Stimulated activated CD4-positive, alpha-beta T cell treated with anti-CD3 and anti-CD28 coated beads, Interleukin-12 subunit alpha, Interleukin-12 subunit beta, amount 100 ng/mL, for 4 hours (primary cell): ENCODE results near the gene CTNNA1.
A peak's percentile ranks its signal among the peaks of the same experiment; 100 is the strongest.
"Not testable (repeated sequence)": the region's sequence is repeated elsewhere in the genome, so short reads cannot be mapped to it uniquely, and the experiment has no call there.

Source experiments
- DNase-seq: peaks from one replicate; pipeline ENCODE4 v3.0.0-alpha.2; 2020

The CTNNA1 gene, protein sequence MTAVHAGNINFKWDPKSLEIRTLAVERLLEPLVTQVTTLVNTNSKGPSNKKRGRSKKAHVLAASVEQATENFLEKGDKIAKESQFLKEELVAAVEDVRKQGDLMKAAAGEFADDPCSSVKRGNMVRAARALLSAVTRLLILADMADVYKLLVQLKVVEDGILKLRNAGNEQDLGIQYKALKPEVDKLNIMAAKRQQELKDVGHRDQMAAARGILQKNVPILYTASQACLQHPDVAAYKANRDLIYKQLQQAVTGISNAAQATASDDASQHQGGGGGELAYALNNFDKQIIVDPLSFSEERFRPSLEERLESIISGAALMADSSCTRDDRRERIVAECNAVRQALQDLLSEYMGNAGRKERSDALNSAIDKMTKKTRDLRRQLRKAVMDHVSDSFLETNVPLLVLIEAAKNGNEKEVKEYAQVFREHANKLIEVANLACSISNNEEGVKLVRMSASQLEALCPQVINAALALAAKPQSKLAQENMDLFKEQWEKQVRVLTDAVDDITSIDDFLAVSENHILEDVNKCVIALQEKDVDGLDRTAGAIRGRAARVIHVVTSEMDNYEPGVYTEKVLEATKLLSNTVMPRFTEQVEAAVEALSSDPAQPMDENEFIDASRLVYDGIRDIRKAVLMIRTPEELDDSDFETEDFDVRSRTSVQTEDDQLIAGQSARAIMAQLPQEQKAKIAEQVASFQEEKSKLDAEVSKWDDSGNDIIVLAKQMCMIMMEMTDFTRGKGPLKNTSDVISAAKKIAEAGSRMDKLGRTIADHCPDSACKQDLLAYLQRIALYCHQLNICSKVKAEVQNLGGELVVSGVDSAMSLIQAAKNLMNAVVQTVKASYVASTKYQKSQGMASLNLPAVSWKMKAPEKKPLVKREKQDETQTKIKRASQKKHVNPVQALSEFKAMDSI

GRCh38 chr5:138752951-138753793, at the start of gene CTNNA1:
TSS of gene CTNNA1 (plus strand) at chr5:138753425. CDS start at chr5:138781925, 28,500 bp downstream.
- DNase-seq: peak; percentile 57

GRCh38 chr5:138703777-138704176, 49.4 kb upstream of the CTNNA1 start:
- not testable (repeated sequence) for DNase-seq

GRCh38 chr5:138705007-138705406, 48.2 kb upstream of the CTNNA1 start:
- DNase-seq: no peak

GRCh38 chr5:138705567-138705966, 47.7 kb upstream of the CTNNA1 start:
- no peak for DNase-seq

DNA sequence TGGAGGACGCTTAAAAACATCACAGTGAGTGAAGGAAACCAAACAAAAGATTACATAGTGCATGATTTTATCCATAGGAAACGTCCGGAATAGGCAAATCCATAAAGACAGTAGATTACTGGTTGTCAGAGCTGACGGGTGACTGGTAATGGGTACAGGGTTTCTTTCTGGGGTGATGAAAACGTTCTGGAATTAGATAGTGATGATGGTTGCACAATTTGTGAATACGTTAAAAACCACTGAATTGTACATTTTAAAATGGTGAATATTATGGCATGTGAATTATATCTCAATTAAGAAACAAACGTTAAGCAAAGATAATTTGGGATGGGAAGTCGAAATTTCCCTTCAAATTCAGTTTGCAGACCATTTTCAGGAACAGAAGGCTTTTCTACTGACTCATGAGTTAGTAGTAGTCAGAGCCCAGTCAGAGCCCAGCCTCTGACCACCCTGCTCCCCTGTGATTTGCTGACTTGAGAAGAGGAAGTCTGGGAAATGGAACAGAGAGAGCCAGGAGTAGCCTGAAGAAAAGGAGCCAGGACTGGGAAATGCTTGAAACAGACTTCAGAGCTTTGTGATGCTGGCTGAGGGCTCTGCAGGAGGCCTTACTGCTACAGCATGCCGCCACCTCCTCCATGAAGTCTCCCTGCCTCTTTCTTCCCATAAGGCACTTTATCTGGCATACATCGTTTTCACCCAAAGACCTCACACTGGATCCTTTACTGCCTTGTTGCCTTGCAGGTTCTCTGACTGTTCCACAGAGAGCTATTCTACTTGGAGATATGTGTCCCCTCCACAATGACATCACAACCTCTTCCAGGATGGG, 46.4 kb upstream of the CTNNA1 start:
- DNase-seq: no peak

DNA sequence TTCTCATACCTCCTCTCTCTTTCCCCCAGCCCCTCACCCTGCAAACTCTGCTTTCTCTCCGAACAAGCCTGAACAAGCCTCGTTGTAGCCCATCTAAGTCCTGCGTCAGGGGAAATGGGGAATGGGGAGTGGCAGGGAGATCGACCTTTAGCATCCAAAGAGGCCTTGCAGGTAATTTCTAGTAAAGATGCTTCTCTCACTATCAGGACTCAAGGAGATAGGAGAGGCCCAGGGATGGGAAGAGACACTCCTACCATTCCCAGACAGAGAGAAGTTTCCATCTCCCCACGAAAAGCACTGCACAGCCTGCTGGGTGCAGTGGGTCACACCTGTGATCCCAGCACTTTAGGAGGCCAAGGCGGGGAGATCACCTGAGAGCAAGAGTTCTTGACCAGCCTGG, 44.4 kb upstream of the CTNNA1 start:
- no peak for DNase-seq

GRCh38 chr5:138709202-138709601, 44.0 kb upstream of the CTNNA1 start:
- no peak for DNase-seq

- DNase-seq: no peak
These were observed 42.1 kb upstream of the CTNNA1 start for GRCh38 chr5:138711087-138711486.

GRCh38 chr5:138711811-138712210, 41.4 kb upstream of the CTNNA1 start:
- no peak for DNase-seq

GRCh38 chr5:138712324-138712723, 40.9 kb upstream of the CTNNA1 start:
- DNase-seq: no peak

DNA sequence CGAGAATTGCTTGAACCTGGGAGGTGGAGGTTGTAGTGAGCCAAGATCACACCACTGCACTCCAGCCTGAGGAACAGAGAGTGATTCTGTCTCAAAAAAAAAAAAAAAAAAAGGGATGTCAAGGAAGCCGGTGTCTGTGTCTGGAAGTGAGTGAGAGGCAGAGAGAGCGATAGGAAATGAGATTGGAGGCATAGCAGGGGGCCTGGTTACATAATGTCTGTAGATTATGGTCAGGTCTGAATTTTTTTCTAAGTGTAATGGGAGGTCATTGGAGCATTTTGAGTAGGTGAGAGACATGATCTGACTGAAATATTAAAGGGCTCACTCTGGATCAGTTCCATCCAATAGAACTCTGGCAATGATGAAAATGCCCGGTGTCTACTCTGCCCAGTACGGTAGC, 40.4 kb upstream of the CTNNA1 start:
- DNase-seq: no peak

DNA sequence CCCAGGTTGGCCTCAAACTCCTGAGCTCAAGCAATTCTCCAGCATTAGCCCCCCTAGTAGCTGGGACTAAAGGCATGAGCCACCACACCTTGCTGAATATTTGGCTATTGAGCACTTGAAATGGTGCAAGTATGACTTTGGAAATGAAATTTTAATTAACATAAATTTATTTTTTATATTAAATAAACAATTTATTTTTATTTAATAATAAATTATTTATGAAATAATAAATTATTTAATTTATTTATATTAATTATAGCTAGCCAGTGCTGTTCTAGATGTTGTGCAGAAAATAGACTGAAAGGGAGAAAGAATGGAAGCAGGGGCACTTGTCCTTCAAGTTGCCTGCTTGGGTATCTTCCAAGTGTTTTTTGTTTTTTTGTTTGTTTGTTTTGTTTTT, 40.0 kb upstream of the CTNNA1 start:
- no peak for DNase-seq

GRCh38 chr5:138714694-138715093, 38.5 kb upstream of the CTNNA1 start:
- no peak for DNase-seq

DNA sequence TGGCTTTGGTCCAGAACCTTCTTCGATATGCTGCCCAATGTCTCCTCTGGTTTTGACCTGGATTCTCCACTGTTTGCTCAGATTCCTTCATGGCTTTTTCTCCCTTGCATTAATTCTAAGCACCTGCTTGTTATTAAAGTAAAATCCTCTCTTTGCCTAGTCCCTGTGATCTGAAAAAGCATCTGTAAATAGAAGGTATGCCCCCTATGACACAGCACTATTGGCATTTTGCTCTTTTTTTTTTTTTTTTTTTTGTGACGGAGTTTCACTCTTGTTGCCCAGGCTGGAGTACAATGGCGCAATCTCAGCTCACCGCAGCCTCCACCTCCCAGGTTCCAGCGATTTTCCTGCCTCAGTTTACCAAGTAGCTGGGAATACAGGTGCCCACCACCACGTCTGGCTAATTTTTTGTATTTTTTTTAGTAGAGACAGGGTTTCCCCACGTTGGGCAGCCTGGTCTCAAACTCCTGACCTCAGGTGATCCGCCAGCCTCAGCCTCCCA, 37.2 kb upstream of the CTNNA1 start:
- DNase-seq: not testable (repeated sequence)

DNA sequence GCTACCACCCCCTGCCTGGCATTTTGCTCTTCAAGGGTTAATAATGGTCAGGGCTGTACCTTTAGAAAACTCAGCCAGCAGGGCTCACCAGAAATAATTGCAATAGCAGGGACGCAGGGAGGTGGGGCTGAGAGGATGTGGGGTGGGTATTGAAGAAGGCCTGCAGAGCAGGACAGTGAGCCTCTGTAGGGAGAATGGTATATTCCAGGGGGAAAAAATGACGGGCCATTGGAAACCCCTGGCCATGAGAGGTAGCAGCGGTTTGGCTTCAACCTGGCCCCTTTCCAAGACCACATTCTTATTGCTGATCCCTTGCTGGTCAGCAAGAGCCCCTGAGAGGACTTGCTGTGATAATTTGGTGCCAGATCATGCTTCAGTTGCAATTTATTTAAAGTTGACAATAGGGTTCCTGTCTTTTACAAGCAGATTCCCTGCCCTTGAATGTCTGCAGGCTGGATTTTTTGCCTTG, 36.7 kb upstream of the CTNNA1 start:
- DNase-seq: no peak

DNA sequence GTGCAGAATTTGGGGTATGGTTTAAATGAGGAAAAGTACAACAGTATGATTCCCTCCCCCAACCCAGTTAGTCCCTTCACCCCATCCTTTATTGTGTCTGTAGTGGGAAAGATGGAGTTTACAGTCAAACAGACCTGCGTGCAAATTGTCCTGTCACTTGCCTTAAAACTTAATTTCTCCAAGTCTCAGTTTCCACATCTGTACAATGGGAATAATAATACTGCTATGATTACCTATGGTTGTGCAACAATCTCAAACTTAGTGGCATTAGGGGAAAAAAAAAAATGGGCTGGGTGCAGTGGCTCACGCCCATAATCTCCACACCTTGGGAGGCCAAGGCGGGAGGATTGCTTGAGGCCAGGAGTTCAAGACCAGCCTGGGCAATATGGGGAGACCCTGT, 35.8 kb upstream of the CTNNA1 start:
- no peak for DNase-seq

GRCh38 chr5:138719811-138720210, 33.4 kb upstream of the CTNNA1 start:
- DNase-seq: no peak

- DNase-seq: no peak
These were observed 32.4 kb upstream of the CTNNA1 start for GRCh38 chr5:138720840-138721239.

GRCh38 chr5:138721979-138722378, 31.2 kb upstream of the CTNNA1 start:
- no peak for DNase-seq

DNA sequence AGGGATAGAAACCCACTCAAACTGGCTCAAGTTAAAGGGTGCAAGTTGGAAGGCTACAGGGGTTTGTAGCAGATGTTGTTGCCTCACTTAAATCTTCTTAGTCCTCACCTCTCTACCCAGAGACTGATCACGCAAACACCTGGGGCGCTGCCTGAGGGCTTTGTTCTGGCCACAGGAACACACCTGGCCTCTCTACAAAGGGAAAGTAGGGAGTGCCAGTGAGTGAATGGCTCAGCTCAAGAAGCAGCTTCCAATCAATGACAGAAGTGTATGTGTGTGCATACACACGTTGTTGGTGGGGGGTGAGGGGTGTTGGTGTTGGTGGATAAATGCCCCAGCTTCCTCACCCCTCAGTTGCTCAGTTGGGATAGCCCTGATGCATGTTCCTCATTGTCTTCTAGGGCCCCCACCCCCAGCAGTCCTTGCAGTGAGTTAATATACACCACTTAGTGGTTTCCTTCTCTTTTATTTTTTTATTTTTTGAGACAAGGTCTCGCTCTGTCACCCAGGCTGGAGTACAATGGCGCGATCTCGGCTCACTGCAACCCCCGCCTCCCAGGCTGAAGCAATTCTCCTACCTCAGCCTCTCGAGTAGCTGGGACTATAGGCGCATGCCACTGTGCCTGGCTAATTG, 30.6 kb upstream of the CTNNA1 start:
- no peak for DNase-seq

DNA sequence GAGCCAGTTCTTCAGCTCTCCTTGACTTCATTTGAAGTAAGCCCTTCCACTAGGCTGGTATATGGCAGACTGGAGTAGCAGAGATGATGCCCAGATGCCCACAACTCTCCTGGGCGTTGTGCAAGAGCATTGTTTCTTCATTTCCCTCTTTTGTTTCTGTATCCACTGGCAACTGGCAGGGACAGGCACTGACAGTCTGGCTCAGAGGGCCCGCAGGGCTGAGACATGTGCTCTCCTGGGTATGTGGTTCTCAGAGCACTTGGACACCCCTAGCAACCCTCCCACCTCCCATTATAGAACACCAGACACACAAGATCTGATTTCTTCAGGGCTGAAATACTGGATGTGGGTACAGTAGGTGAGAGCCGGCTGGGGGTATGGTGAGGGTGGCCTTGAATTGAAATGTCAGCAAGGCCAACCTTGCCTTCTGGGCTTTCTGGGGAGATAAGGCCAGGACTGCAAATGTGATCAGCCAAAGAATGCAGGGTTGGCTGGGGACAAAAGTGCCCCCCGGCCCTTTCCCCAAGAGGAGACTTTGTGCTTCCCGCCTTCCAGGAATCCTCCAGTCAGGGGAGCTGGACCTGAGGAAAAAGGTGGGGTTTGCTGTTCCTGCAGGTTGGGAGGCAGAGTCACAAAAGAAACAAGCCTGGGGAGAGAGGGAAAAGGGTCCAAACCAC, 28.6 kb upstream of the CTNNA1 start:
- DNase-seq: no peak
